NCI-H1930 (cell line): ENCODE data around the gene ARHGEF39.
"Not testable (repeated sequence)": the region's sequence is repeated elsewhere in the genome, so short reads cannot be mapped to it uniquely, and the experiment has no call there.

ENCODE experiments used
- DNase-seq, 2 experiments: peaks; one replicate each; lab custom pipeline; 2025; lab: John Stamatoyannopoulos, UW

The ARHGEF39 gene

GRCh38 chr9:35650341-35651158 is 14.4 kb downstream of the ARHGEF39 start, which contains the start of gene SIT1:
SIT1 (minus strand) TSS chr9:35650931; CDS start chr9:35650853, 78 bp downstream.
- no peak for DNase-seq

GRCh38 chr9:35649431-35650340 is 15.3 kb downstream of the ARHGEF39 start:
- no peak for DNase-seq

GRCh38 chr9:35646533-35647265 is 18.3 kb downstream of the ARHGEF39 start:
- peak; percentile 88 to 92 for DNase-seq

DNA sequence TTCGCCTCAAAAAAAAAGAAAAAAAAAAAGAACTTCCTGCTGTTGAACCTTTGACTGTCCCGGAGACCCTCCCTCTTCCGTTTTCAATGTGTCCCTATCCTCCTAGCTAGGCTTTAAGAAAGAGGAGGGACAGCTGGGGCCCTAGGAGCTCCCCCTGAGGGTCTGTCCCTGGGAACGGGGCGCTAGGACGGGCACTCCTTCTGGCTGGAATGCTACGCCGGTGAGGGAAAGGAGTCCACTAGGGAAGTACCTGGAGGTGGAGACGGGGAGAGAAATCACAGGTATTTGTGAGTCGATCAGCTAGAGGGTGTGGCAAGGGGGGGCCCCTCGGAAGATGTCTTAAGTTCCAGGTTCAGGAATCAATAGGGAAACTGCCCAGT is 18.9 kb downstream of the ARHGEF39 start:
- DNase-seq, result no peak

DNA sequence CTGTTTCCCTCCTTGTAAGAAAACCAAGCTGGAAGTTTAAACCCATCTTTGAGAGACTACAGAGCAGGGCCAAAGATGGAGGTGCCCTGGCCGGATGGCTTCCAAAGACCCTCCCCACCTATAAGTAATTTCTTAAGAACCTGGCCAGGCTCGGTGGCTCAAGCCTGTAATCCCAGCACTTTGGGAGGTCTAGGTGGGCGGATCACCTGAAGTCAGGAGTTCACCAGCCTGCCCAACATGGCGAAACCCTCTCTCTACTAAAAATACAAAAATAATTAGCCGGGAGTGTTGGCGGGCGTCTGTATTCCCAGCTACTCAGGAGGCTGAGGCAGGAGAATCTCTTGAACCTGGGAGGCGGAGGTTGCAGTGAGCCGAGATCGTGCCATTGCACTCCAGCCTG is 19.3 kb downstream of the ARHGEF39 start:
- DNase-seq, result not testable (repeated sequence)

DNA sequence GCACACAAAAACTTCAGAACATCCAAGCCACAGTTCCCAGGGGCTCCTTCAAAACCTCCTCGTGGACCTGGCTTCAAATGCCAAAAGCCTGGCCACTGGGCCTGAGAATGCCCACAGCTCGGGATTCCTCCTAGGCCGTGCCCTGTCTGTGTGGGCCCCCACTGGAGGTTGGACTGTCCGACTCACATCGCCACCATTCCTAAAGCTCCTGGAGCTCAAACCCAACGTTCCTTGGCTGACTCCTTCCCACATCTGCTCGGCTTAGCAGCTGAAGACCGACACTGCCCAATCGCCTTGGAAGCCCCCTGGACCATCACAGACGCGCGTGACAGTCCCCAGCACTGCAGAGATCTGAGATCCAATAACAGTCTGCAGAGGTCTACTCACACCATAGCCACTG is 21.9 kb downstream of the ARHGEF39 start:
- DNase-seq, result no peak

- not testable (repeated sequence) for DNase-seq
Measured at GRCh38 chr9:35641478-35641877, 23.5 kb downstream of the ARHGEF39 start.

DNA sequence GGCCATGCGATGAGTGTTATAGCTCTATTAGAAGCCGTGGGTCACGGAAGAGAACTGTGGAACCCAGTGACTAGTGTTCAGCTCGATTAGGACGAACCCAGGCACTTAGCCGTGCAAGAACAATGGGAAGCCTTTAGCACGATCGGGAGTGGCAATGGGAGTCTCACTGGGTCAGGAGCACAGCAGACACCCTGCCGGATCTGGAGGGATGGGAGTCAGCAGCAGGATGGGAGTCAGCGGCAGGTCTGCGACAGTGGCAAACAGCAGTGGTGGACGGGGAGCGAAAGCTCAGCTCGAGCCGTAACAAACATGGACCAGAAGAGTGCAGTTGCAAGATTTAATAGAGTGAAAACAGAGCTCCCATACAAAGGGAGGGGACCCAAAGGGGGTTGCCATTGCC is 24.6 kb downstream of the ARHGEF39 start:
- not testable (repeated sequence) for DNase-seq

- DNase-seq, result no peak
Measured at GRCh38 chr9:35639631-35640030, 25.4 kb downstream of the ARHGEF39 start.

- not testable (repeated sequence) for DNase-seq
Measured at GRCh38 chr9:35639225-35639624, 25.8 kb downstream of the ARHGEF39 start.

DNA sequence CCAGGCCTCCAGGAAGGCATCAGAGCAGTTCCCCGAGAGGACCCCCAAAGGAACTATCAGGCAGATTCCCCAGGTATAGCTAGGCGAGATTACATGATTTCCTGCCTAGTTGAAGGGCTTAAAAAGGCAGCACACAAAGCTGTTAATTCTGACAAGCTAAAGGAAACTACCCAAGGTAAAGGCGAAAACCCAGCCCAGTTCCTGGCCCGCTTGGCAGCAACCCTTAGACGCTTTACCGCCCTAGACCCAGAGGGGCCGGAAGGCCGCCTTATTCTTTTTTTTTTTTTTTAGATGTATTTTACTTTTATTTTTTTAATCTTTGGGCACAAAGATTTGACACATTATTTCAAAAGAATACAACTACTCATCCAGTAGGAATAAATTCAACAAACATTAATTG is 26.2 kb downstream of the ARHGEF39 start:
- not testable (repeated sequence) for DNase-seq

DNA sequence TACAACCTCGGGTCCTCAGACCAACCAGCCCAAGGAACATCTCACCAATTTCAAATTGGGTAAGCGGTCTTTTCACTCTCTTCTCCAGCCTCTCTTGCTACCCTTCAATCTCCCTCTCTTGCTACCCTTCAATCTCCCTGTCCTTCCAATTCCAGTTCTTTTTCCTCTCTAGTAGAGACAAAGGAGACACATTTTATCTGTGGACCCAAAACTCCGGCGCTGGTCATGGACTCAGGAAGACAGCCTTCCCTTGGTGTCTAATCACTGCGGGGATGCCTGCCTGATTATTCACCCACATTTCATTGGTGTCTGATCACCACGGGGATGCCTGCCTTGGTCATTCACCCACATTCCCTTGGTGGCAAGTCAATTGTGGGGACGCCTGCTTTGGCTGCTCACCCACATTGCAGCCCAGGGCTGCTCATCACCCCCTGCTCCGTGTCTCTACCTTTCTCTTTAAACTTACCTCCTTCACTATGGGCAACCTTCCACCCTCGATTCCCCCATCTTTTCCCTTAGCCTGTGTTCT is 27.5 kb downstream of the ARHGEF39 start:
- DNase-seq, result not testable (repeated sequence)

DNA sequence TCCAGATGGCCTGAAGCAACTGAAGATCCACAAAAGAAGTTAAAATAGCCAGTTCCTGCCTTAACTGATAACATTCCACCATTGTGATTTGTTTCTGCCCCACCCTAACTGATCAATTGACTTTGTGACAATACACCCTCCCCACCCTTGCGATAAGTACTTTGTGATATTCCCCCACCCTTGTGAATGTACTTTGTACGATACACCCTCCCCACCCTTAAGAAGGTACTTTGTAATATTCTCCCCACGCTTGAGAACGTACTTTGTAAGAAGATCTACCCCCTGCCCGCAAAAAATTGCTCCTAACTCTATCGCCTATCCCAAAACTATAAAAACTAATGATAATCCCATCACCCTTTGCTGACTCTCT is 28.1 kb downstream of the ARHGEF39 start:
- not testable (repeated sequence) for DNase-seq

- no peak for DNase-seq
Measured at GRCh38 chr9:35636135-35636876, 28.7 kb downstream of the ARHGEF39 start.

DNA sequence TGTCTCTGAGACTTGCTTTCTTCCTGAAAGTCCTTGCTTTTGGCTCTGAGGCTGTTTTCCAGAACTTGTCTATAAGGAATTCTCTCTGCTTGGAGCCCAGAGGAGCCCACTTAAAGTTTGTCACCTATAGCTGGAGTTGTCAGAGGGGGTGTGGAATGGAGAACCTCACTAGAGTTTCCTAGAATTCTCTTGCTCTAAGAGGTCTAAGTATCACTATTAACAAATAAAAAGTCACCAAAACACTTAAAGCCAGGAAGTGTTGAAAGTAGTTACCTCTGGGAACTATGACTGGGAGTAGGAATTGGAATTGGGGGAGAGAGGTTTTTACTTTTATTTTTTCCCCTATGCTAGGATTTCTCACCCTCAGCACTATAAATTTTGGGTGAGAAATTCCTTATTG is 29.3 kb downstream of the ARHGEF39 start:
- no peak for DNase-seq

- DNase-seq, result no peak
Measured at GRCh38 chr9:35629597-35629996, 35.4 kb downstream of the ARHGEF39 start.

DNA sequence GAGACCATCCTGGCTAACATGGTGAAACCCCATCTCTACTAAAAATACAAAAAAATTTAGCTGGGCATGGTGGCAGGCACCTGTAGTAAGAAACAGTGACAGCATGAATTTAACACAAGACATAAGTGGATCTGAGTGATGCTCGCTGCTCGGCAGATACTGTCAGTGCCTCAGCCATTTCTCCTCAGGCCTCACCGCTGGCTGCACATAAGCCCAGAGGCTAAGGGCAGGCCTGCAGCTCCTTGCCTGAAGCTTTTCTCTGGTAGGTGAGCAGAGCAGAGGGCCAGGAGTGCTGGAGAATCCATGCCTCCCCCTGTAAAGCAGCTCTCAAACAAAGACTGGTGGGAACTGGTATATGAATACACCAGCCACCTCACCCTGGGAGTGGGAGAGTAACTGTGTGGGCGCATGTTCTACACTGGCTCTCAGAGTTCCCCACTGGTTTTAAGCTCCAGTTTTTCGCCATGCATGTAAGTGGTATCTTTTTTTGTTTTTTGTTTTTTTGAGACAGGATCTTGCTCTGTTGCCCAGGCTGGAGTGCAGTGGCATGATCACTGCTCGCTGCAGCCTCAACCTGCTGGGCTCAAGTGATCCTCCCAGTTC is 36.5 kb downstream of the ARHGEF39 start:
- no peak for DNase-seq

- no peak for DNase-seq
Measured at GRCh38 chr9:35627575-35627974, 37.4 kb downstream of the ARHGEF39 start.

- DNase-seq, result no peak
Measured at GRCh38 chr9:35619800-35620158, 45.2 kb downstream of the ARHGEF39 start.

- no peak for DNase-seq
Measured at GRCh38 chr9:35618854-35619799, 45.9 kb downstream of the ARHGEF39 start.
